Fibroblast of lung (primary cell): ENCODE measurements around the gene CHRNA10.

Source experiments
- CTCF ChIP-seq, 2 donors: IDR thresholded peaks in 1 of 2; conservative IDR thresholded peaks in 1 of 2; 1 replicate in 1 of 2; 2 replicates in 1 of 2; pipeline ENCODE4 v1.5.1; 2011 to 2012; ENCODE audit warnings: low read length in 2 of 2, control low read depth in 1 of 2, inconsistent platforms in 1 of 2, low read depth in 1 of 2, mild to moderate bottlenecking in 1 of 2
- EZH2 ChIP-seq: IDR thresholded peaks from 2 replicates; pipeline ENCODE4 v1.5.1; 2012; ENCODE audit warnings: low read length, control low read depth, mild to moderate bottlenecking; ENCODE audit errors: missing control alignments

DNA sequence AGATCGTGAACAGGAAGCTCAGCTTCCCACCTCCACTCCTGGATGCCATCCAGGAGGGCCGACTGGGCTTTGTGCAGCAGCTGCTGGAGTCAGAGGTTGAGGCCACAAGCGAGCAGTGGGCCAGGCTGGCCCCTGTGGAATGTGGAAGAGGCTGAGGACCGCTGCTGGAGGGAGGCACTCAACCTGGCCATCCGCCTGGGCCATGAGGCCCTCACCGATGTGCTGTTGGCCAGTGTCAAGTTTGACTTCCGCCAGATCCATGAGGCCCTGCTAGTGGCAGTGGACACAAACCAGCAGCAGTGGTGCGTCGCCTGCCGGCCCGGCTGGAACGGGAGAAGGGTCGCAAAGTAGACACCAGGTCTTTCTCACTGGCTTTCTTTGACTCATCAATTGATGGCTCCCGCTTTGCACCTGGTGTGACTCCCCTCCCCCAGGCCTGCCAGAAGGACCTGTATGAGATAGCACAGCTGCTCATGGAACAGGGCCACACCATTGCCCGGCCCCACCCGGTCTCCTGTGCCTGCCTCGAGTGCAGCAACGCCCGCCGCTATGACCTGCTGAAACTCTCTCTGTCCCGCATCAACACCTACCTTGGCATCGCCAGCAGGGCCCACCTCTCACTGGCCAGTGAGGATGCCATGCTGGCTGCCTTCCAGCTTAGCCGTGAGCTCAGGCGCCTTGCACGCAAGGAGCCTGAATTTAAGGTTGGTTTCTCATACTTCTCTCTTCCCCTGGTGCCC, 54.3 kb downstream of the CHRNA10 start:
- TF ChIP-seq CTCF (conservative IDR thresholded peaks at IDR 0.05 in 1 of 2, IDR thresholded peaks at IDR 0.05 in 1 of 2; ENCODE audit: low read depth in 1 of 2, low read length in 2 of 2) = no peak
- TF ChIP-seq EZH2 = no peak
